ENCODE data around the gene SC5D.

DNA sequence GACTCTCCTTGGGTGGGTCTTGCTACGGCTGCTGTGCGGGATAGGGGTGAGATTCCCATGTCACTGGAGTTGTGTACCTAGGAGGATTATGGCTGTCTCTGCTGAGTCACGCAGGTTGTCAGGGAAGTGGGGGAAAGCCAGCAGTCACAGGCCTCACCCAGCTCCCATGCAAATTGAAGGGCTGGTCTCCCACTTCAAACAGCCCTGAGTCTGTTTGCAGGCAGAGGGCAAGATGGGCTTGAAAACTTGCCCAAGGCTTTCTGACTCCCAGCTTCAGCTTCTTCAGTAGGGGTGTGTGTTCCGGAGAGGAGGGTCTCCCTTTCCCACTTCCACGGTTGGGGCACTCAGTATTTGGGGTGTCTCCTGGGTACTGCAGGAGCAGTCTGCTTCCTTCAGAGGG, 10.9 kb upstream of the SC5D start:
- TF ChIP-seq, protein P1, sequence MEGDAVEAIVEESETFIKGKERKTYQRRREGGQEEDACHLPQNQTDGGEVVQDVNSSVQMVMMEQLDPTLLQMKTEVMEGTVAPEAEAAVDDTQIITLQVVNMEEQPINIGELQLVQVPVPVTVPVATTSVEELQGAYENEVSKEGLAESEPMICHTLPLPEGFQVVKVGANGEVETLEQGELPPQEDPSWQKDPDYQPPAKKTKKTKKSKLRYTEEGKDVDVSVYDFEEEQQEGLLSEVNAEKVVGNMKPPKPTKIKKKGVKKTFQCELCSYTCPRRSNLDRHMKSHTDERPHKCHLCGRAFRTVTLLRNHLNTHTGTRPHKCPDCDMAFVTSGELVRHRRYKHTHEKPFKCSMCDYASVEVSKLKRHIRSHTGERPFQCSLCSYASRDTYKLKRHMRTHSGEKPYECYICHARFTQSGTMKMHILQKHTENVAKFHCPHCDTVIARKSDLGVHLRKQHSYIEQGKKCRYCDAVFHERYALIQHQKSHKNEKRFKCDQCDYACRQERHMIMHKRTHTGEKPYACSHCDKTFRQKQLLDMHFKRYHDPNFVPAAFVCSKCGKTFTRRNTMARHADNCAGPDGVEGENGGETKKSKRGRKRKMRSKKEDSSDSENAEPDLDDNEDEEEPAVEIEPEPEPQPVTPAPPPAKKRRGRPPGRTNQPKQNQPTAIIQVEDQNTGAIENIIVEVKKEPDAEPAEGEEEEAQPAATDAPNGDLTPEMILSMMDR (IDR thresholded peaks at IDR 0.05): no peak
- no peak for TF ChIP-seq CBX2 (IDR thresholded peaks at IDR 0.05; ENCODE audit: borderline replicate concordance, low read depth)
- TF ChIP-seq POLR2A (IDR thresholded peaks at IDR 0.05; ENCODE audit: low read length): no peak
- TF ChIP-seq KDM5A (IDR thresholded peaks at IDR 0.05): no peak
- no peak for TF ChIP-seq EP300 (IDR thresholded peaks at IDR 0.05)
- no peak for TF ChIP-seq SMC3 (IDR thresholded peaks at IDR 0.05)
- TF ChIP-seq BHLHE40 (IDR thresholded peaks at IDR 0.05; ENCODE audit: low read depth, low read length): no peak
- no peak for TF ChIP-seq ZNF302 (CRISPR knock-in tag; IDR thresholded peaks at IDR 0.05)
- TF ChIP-seq, protein P2, sequence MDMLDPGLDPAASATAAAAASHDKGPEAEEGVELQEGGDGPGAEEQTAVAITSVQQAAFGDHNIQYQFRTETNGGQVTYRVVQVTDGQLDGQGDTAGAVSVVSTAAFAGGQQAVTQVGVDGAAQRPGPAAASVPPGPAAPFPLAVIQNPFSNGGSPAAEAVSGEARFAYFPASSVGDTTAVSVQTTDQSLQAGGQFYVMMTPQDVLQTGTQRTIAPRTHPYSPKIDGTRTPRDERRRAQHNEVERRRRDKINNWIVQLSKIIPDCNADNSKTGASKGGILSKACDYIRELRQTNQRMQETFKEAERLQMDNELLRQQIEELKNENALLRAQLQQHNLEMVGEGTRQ (IDR thresholded peaks at IDR 0.05): no peak
- no peak for TF ChIP-seq CEBPB (IDR thresholded peaks at IDR 0.05)
- TF ChIP-seq MYC (IDR thresholded peaks at IDR 0.05; ENCODE audit: borderline replicate concordance, low read length): no peak
